ENCODE measurements around the gene ARIH1.
"Not testable (repeated sequence)": the region's sequence is repeated elsewhere in the genome, so short reads cannot be mapped to it uniquely, and the experiment has no call there.

Gene ARIH1

GRCh38 chr15:72474466-72474911, 359 bp downstream of the ARIH1 start:
- TF ChIP-seq POLR2A (IDR thresholded peaks at IDR 0.05; ENCODE audit: low read depth, low read length), result no peak
- no peak for FAIRE-seq
- no peak for DNase-seq (ENCODE audit: insufficient read length, low spot score)

- peak; percentile 18 for DNase-seq (ENCODE audit: insufficient read length, low spot score)
- TF ChIP-seq POLR2A (IDR thresholded peaks at IDR 0.05; ENCODE audit: low read depth, low read length), result peak; percentile 40; the same call in 1 of the 2 replicates
- FAIRE-seq, result no peak
Measured at GRCh38 chr15:72474912-72475628, 940 bp downstream of the ARIH1 start.

GRCh38 chr15:72475674-72476073, 1.5 kb downstream of the ARIH1 start:
- no peak for TF ChIP-seq POLR2A (IDR thresholded peaks at IDR 0.05; ENCODE audit: low read depth, low read length)
- FAIRE-seq, result no peak
- DNase-seq (ENCODE audit: insufficient read length, low spot score), result no peak

GRCh38 chr15:72476330-72476729, 2.2 kb downstream of the ARIH1 start:
- not testable (repeated sequence) for FAIRE-seq; DNase-seq (ENCODE audit: insufficient read length, low spot score)

- DNase-seq (ENCODE audit: insufficient read length, low spot score), result no peak
- no peak for TF ChIP-seq POLR2A (IDR thresholded peaks at IDR 0.05; ENCODE audit: low read depth, low read length)
- no peak for FAIRE-seq
Measured at GRCh38 chr15:72481015-72481659, 7.0 kb downstream of the ARIH1 start.

GRCh38 chr15:72482275-72482674, 8.1 kb downstream of the ARIH1 start:
- DNase-seq (ENCODE audit: insufficient read length, low spot score), result no peak

GRCh38 chr15:72483279-72483678, 9.1 kb downstream of the ARIH1 start:
- TF ChIP-seq POLR2A (IDR thresholded peaks at IDR 0.05; ENCODE audit: low read depth, low read length), result no peak
- FAIRE-seq, result no peak
- DNase-seq (ENCODE audit: insufficient read length, low spot score), result no peak

More at GRCh38 chr15:72482275-72482674, 8.1 kb downstream of the ARIH1 start:
- TF ChIP-seq POLR2A (IDR thresholded peaks at IDR 0.05; ENCODE audit: low read depth, low read length), result no peak
- FAIRE-seq, result no peak

GRCh38 chr15:72486144-72486543, 12.0 kb downstream of the ARIH1 start:
- TF ChIP-seq POLR2A (IDR thresholded peaks at IDR 0.05; ENCODE audit: low read depth, low read length), result no peak
- DNase-seq (ENCODE audit: insufficient read length, low spot score), result no peak
- FAIRE-seq, result no peak

GRCh38 chr15:72487070-72487797, 13.1 kb downstream of the ARIH1 start:
- FAIRE-seq, result no peak
- no peak for DNase-seq (ENCODE audit: insufficient read length, low spot score)
- no peak for TF ChIP-seq POLR2A (IDR thresholded peaks at IDR 0.05; ENCODE audit: low read depth, low read length)

GRCh38 chr15:72488558-72488957, 14.4 kb downstream of the ARIH1 start:
- DNase-seq (ENCODE audit: insufficient read length, low spot score) (no peak), FAIRE-seq (no peak)
- TF ChIP-seq POLR2A (IDR thresholded peaks at IDR 0.05; ENCODE audit: low read depth, low read length), result no peak

GRCh38 chr15:72489943-72490554, 15.9 kb downstream of the ARIH1 start:
- TF ChIP-seq POLR2A (IDR thresholded peaks at IDR 0.05; ENCODE audit: low read depth, low read length), result no peak
- FAIRE-seq, result no peak
- DNase-seq (ENCODE audit: insufficient read length, low spot score), result no peak

- no peak for TF ChIP-seq POLR2A (IDR thresholded peaks at IDR 0.05; ENCODE audit: low read depth, low read length)
- DNase-seq (ENCODE audit: insufficient read length, low spot score) (peak; percentile 12), FAIRE-seq (peak; percentile 75)
Measured at GRCh38 chr15:72491768-72492167, 17.6 kb downstream of the ARIH1 start.

GRCh38 chr15:72492733-72493132, 18.6 kb downstream of the ARIH1 start:
- no peak for FAIRE-seq
- no peak for DNase-seq (ENCODE audit: insufficient read length, low spot score)
- TF ChIP-seq POLR2A (IDR thresholded peaks at IDR 0.05; ENCODE audit: low read depth, low read length), result no peak

GRCh38 chr15:72493220-72493619, 19.1 kb downstream of the ARIH1 start:
- no peak for FAIRE-seq
- no peak for DNase-seq (ENCODE audit: insufficient read length, low spot score)
- TF ChIP-seq POLR2A (IDR thresholded peaks at IDR 0.05; ENCODE audit: low read depth, low read length), result no peak
